Endodermal cell (in vitro differentiated cells): ENCODE results near the gene SART1. TPM values are rescaled to one million over a fixed set of nuclear protein-coding genes. Genes with fewer than 3 reads are reported as not detected.

Experiments used
- DNase-seq: peaks from one replicate; pipeline ENCODE4 v3.0.0-alpha.2; 2017
- H3K27ac ChIP-seq: 2 replicates; pipeline ENCODE4 v1.5.1; 2013; ENCODE audit warnings: mild to moderate bottlenecking, low read depth, low read length, moderate library complexity
- H3K27me3 ChIP-seq: 2 replicates; pipeline ENCODE4 v1.6.1; 2013; ENCODE audit warnings: mild to moderate bottlenecking, low read length, moderate library complexity; ENCODE audit not compliant: insufficient read depth, control insufficient read depth, poor library complexity, severe bottlenecking
- H3K36me3 ChIP-seq: 2 replicates; pipeline ENCODE4 v1.7.0; 2013; ENCODE audit warnings: mild to moderate bottlenecking, low read length, moderate library complexity; ENCODE audit not compliant: control insufficient read depth, insufficient read depth
- H3K4me1 ChIP-seq: one replicate; pipeline ENCODE4 v1.7.0; 2013; ENCODE audit warnings: low read length; ENCODE audit not compliant: control insufficient read depth, insufficient read depth
- H3K4me3 ChIP-seq: 2 replicates; pipeline ENCODE4 v1.5.1; 2013; ENCODE audit warnings: mild to moderate bottlenecking, low read length, moderate library complexity
- H3K9ac ChIP-seq: 2 replicates; pipeline ENCODE4 v1.6.1; 2013; ENCODE audit warnings: mild to moderate bottlenecking, low read length, moderate library complexity; ENCODE audit not compliant: poor library complexity, severe bottlenecking; ENCODE audit errors: extremely low read depth
- H3K9me3 ChIP-seq: 2 replicates; pipeline ENCODE4 v1.6.1; 2013; ENCODE audit warnings: mild to moderate bottlenecking, low read length, moderate library complexity; ENCODE audit not compliant: control insufficient read depth
- H3K27ac Mint-ChIP-seq: 2 replicates; pipeline ENCODE4 v1.8.0; 2020; ENCODE audit warnings: mixed read lengths
- H3K27me3 Mint-ChIP-seq: 2 replicates; pipeline ENCODE4 v1.8.0; 2021; ENCODE audit warnings: mild to moderate bottlenecking, mixed read lengths; ENCODE audit not compliant: insufficient read depth
- H3K36me3 Mint-ChIP-seq: 2 replicates; pipeline ENCODE4 v1.8.0; 2020; ENCODE audit warnings: low read depth, mixed read lengths
- H3K4me1 Mint-ChIP-seq: 2 replicates; pipeline ENCODE4 v1.8.0; 2020; ENCODE audit warnings: mixed read lengths
- H3K4me3 Mint-ChIP-seq: 2 replicates; pipeline ENCODE4 v1.8.0; 2020; ENCODE audit warnings: mild to moderate bottlenecking, moderate library complexity, mixed read lengths
- H3K9me3 Mint-ChIP-seq: 2 replicates; pipeline ENCODE4 v1.8.0; 2020; ENCODE audit warnings: mild to moderate bottlenecking, mixed read lengths
- WGBS, 2 experiments: methylation state at CpG; one replicate each; pipeline versions ENCODE4 v1.1.5 to v1.1.7; 2013; ENCODE audit warnings: missing lambda C conversion rate in 2 of 2, mixed read lengths in 1 of 2; ENCODE audit not compliant: insufficient coverage in 1 of 2, insufficient read length in 1 of 2; 5-methylcytosine and 5-hydroxymethylcytosine counted together
- total RNA-seq, 2 donors: library from RNA; stranded (reverse); fragmentation: NEBNext Ultra II Directional in 1 of 2; extraction: Animal tissue kit (Norgen Biotek cat#: 25700) in 1 of 2; gene quantifications; 2 replicates in 1 of 2; 3 replicates in 1 of 2; pipeline ENCODE4 v1.2.1, GENCODE V29; 2021
- TF ChIP-seq, protein P1 (sequence below): fragments of 200-600 bp; sonication (generic); conservative IDR thresholded peaks from 2 replicates; pipeline ENCODE4 v1.5.0; 2021; ENCODE audit warnings: antibody characterized with exemption, mild to moderate bottlenecking

SART1 gene
- total RNA-seq, 2 donors from 2014 or later: 50.6 to 52.0 TPM

DNA sequence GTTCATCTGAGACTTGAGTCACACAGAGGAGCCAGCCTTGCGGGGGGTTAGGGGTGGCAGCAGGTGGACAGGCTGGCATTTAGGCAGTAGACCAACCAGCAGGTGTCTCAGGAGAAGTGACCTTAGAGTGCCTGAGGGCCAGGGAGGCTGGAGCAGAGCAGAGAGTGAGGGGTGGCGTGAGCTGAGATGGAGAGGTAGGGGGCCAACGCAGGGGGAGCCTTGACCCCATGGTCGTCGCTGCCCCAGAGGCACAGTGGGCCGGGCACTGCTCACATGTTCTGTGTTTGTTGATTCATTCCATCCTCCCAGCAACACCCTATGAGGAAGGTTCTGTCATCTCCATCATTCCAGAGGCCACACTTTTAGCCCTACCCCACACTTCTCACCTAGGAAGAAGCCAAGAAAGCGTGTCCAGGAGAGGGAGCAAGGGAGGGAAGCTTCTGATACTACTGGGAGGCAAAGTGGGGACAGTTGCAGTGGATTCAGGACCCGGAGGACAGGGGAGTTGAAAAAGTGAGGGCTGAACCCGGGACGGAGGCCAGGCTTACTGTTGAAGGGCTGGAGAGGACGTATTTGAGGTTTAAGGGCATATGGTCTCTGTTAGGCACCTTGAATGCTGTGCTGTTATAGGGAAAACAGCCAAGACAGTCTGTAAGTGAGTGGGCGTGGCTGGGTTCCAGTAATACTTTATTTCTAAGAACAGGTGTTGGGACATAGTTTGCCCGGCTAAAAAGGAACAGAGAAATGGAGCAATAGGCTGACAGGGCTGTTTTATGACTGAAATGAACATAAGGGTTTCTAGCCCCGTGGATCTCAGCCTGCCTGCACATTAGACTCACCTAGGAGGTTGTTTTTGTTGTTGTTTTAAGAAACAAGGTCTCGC lies 7.3 kb downstream of the SART1 start:
- no peak overlapping the region for H3K27ac Mint-ChIP-seq
- DNase-seq: no peak
- H3K4me3 Mint-ChIP-seq: no peak overlapping the region
- 95 to 98% methylated on average over 10 to 14 of the region's 15 CpGs for WGBS, 2 experiments
- H3K36me3 Mint-ChIP-seq: peaks cover 80% of the 10 kb centered on the region
- Histone ChIP-seq H3K4me3 (no peak overlapping the region), H3K4me1 (no peaks in the 10 kb centered on the region), H3K9me3 (no peaks in the 10 kb centered on the region), H3K27me3 (no peaks in the 10 kb centered on the region), H3K27ac (no peak overlapping the region), H3K9ac (no peak overlapping the region), H3K36me3 (peaks cover 75% of the 10 kb centered on the region)
- no peaks in the 10 kb centered on the region for H3K27me3 Mint-ChIP-seq
- TF ChIP-seq, protein P1, sequence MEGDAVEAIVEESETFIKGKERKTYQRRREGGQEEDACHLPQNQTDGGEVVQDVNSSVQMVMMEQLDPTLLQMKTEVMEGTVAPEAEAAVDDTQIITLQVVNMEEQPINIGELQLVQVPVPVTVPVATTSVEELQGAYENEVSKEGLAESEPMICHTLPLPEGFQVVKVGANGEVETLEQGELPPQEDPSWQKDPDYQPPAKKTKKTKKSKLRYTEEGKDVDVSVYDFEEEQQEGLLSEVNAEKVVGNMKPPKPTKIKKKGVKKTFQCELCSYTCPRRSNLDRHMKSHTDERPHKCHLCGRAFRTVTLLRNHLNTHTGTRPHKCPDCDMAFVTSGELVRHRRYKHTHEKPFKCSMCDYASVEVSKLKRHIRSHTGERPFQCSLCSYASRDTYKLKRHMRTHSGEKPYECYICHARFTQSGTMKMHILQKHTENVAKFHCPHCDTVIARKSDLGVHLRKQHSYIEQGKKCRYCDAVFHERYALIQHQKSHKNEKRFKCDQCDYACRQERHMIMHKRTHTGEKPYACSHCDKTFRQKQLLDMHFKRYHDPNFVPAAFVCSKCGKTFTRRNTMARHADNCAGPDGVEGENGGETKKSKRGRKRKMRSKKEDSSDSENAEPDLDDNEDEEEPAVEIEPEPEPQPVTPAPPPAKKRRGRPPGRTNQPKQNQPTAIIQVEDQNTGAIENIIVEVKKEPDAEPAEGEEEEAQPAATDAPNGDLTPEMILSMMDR: peak; percentile 37
- H3K4me1 Mint-ChIP-seq: no peaks in the 10 kb centered on the region
- H3K9me3 Mint-ChIP-seq: no peaks in the 10 kb centered on the region

- no peak for DNase-seq
- H3K27me3 ChIP-seq: no peaks in the 10 kb centered on the region
- no peak overlapping the region for H3K27ac ChIP-seq
- Mint-ChIP-seq H3K27me3 (no peaks in the 10 kb centered on the region), H3K4me3 (no peak overlapping the region), H3K4me1 (peaks cover 5% of the 10 kb centered on the region), H3K9me3 (no peaks in the 10 kb centered on the region), H3K36me3 (peaks cover 68% of the 10 kb centered on the region), H3K27ac (no peak overlapping the region)
- 98 to 100% methylated on average over 3 to 7 of the region's 8 CpGs for WGBS, 2 experiments
- H3K9ac ChIP-seq: no peak overlapping the region
- no peaks in the 10 kb centered on the region for H3K9me3 ChIP-seq
- no peak overlapping the region for H3K4me3 ChIP-seq
- no peaks in the 10 kb centered on the region for H3K4me1 ChIP-seq
- TF ChIP-seq, protein P1: no peak
- peaks cover 46% of the 10 kb centered on the region for H3K36me3 ChIP-seq
Measured at GRCh38 chr11:65972116-65972515, 10.6 kb downstream of the SART1 start.

DNA sequence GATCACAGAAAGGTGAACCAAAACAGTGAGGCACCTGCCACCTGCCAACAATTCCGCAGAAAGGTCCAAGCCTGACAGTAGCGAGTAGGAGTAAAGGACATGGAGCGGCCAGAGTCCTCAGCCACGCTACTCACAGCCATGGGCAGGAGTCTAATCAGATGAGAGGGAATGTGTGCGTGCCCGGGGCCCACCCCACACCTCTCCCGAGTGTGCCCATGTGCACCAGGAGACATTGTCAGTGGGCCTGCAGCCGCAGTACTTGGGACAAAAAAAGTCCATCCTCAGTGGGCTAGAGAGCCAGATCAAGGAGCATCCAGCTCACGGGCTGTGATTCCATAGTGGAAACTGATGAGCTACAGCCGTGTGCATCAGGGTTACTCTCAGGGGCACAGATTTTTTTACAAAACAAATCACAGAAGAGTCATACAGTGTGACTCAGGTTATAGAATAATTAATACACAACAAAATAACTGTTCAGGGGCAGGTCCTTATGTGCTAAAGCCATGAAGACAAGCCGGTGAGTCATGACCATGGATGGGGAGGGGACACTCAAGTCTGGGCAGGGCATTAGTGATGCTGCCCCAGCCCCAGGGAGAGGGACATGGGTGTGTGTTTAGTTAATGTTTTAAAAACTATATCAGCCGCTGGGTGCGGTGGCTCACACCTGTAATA lies 12.0 kb downstream of the SART1 start:
- H3K9me3 Mint-ChIP-seq: no peaks in the 10 kb centered on the region
- no peaks in the 10 kb centered on the region for H3K4me1 ChIP-seq
- no peak overlapping the region for H3K9ac ChIP-seq
- peaks cover 60% of the 10 kb centered on the region for H3K36me3 Mint-ChIP-seq
- H3K4me1 Mint-ChIP-seq: peaks cover 5% of the 10 kb centered on the region
- H3K27ac ChIP-seq: no peak overlapping the region
- H3K27me3 Mint-ChIP-seq: no peaks in the 10 kb centered on the region
- DNase-seq: no peak
- no peaks in the 10 kb centered on the region for H3K27me3 ChIP-seq
- TF ChIP-seq, protein P1: no peak
- H3K4me3 ChIP-seq: no peak overlapping the region
- H3K36me3 ChIP-seq: peaks cover 35% of the 10 kb centered on the region
- H3K9me3 ChIP-seq: no peaks in the 10 kb centered on the region
- 92 to 100% methylated on average over 9 to 13 of the region's 13 CpGs for WGBS, 2 experiments
- no peak overlapping the region for H3K4me3 Mint-ChIP-seq
- no peak overlapping the region for H3K27ac Mint-ChIP-seq
